ENCODE measurements around the gene TPGS1. TPM values are rescaled to one million over a fixed set of nuclear protein-coding genes. Genes with fewer than 3 reads are reported as not detected.

The TPGS1 gene
- total and polyA plus RNA-seq, 3 donors from 2014 or later, result 5.4 to 104 (median 98.5) TPM

DNA sequence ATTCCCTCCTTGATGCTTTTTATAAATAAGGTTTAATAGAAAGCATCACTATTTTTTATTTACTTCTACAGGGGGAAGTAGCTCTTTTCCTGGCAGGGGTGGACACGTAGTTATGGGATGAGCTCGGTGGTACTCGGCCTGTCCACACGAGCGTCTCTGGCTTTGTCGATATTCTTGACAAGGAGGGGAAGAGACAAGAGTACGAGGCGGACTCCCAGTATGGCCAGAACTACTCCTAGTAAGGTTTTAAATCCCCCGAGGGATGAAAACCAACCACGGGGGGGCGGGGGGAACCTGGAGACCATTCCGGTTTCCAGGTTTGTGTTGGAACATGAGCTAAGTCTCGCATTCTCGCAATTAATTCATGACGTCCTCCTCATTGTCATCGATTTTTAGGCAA, 59.5 kb downstream of the TPGS1 start:
- H3K4me3 ChIP-seq, result no peak overlapping the region
- no peaks in the 10 kb centered on the region for H3K9me3 ChIP-seq
- no peaks in the 10 kb centered on the region for H3K36me3 ChIP-seq (ENCODE audit: low read depth, missing control alignments)
- no peak for DNase-seq
- H3K27me3 ChIP-seq, result no peaks in the 10 kb centered on the region
- H3K27ac ChIP-seq, result no peak overlapping the region
- TF ChIP-seq POLR2A (IDR thresholded peaks at IDR 0.05), result no peak
- TF ChIP-seq CTCF (IDR thresholded peaks at IDR 0.05), result no peak
- intact Hi-C loops (cut with DNase I; ENCODE audit: low total_unique reads), result no loop called here
- H3K4me1 ChIP-seq, result peaks cover 7% of the 10 kb centered on the region
- 66 to 68% methylated on average over 16 of the region's 16 CpGs for WGBS, 2 donors

GRCh38 chr19:567296-567900, 60.1 kb downstream of the TPGS1 start:
- H3K27ac ChIP-seq, result no peak overlapping the region

More at GRCh38 chr19:567296-567900, 60.1 kb downstream of the TPGS1 start:
- no peak for DNase-seq
- 93 to 94% methylated on average over 22 of the region's 22 CpGs for WGBS, 2 donors
- Histone ChIP-seq H3K9me3 (no peaks in the 10 kb centered on the region), H3K27me3 (no peaks in the 10 kb centered on the region), H3K4me1 (peaks cover 7% of the 10 kb centered on the region), H3K36me3 (ENCODE audit: low read depth, missing control alignments) (no peaks in the 10 kb centered on the region), H3K4me3 (no peak overlapping the region)
- intact Hi-C loops (cut with DNase I; ENCODE audit: low total_unique reads), result no loop called here
- no peak for TF ChIP-seq POLR2A (IDR thresholded peaks at IDR 0.05)
- no peak for TF ChIP-seq CTCF (IDR thresholded peaks at IDR 0.05)

Other genes with a start within 250 kb of the TPGS1 start
- gene PLPP2, start 216.1 kb upstream of the TPGS1 start, total RNA-seq, result 10 to 100 TPM; 18.1 to 21.4 TPM
- 12.0 TPM for gene PLPP2, start 216.1 kb upstream of the TPGS1 start, polyA plus RNA-seq (ENCODE audit: insufficient read depth, low read depth, low replicate concordance)
- 10 to 100 TPM; 47.6 to 54.6 TPM for gene MIER2, start 162.7 kb upstream of the TPGS1 start, total RNA-seq
- 64.0 TPM for gene MIER2, start 162.7 kb upstream of the TPGS1 start, polyA plus RNA-seq (ENCODE audit: insufficient read depth, low read depth, low replicate concordance)
- gene C2CD4C, start 98.3 kb upstream of the TPGS1 start, total RNA-seq, result 1 to 10 TPM; 5.3 to 5.4 TPM
- gene C2CD4C, start 98.3 kb upstream of the TPGS1 start, polyA plus RNA-seq (ENCODE audit: insufficient read depth, low read depth, low replicate concordance), result 0.88 TPM
- 10 to 100 TPM; 57.8 to 67.3 TPM for gene SHC2, start 46.5 kb upstream of the TPGS1 start, total RNA-seq
- 26.7 TPM for gene SHC2, start 46.5 kb upstream of the TPGS1 start, polyA plus RNA-seq (ENCODE audit: insufficient read depth, low read depth, low replicate concordance)
- gene MADCAM1, start 11.0 kb upstream of the TPGS1 start, total RNA-seq, result 1 to 10 TPM; 2.2 to 2.3 TPM
- gene MADCAM1, start 11.0 kb upstream of the TPGS1 start, polyA plus RNA-seq (ENCODE audit: insufficient read depth, low read depth, low replicate concordance), result 1.6 TPM
- gene CDC34, start 24.3 kb downstream of the TPGS1 start, total RNA-seq, result 100 to 1,000 TPM; 205 to 249 TPM
- gene CDC34, start 24.3 kb downstream of the TPGS1 start, polyA plus RNA-seq (ENCODE audit: insufficient read depth, low read depth, low replicate concordance), result 149 TPM
- gene GZMM, start 36.6 kb downstream of the TPGS1 start, total RNA-seq, result 1 to 10 TPM in 1 of 2 donors, under 1 TPM in 1; 0.31 to 1.4 TPM
- 2.2 TPM for gene GZMM, start 36.6 kb downstream of the TPGS1 start, polyA plus RNA-seq (ENCODE audit: insufficient read depth, low read depth, low replicate concordance)
- 1,000 to 10,000 TPM; 1,391 to 1,458 TPM for gene BSG, start 65.1 kb downstream of the TPGS1 start, total RNA-seq
- 870 TPM for gene BSG, start 65.1 kb downstream of the TPGS1 start, polyA plus RNA-seq (ENCODE audit: insufficient read depth, low read depth, low replicate concordance)
- 10 to 100 TPM in 1 of 2 donors, 1 to 10 TPM in 1; 6.6 to 12.4 TPM for gene HCN2, start 82.4 kb downstream of the TPGS1 start, total RNA-seq
- gene HCN2, start 82.4 kb downstream of the TPGS1 start, polyA plus RNA-seq (ENCODE audit: insufficient read depth, low read depth, low replicate concordance), result 5.5 TPM
- 100 to 1,000 TPM; 116 to 137 TPM for gene POLRMT, start 126.0 kb downstream of the TPGS1 start, total RNA-seq
- gene POLRMT, start 126.0 kb downstream of the TPGS1 start, polyA plus RNA-seq (ENCODE audit: insufficient read depth, low read depth, low replicate concordance), result 178 TPM
- 1 to 10 TPM; 1.8 to 3.1 TPM for gene FGF22, start 132.4 kb downstream of the TPGS1 start, total RNA-seq
- 2.6 TPM for gene FGF22, start 132.4 kb downstream of the TPGS1 start, polyA plus RNA-seq (ENCODE audit: insufficient read depth, low read depth, low replicate concordance)
- 100 to 1,000 TPM; 148 to 158 TPM for gene RNF126, start 155.7 kb downstream of the TPGS1 start, total RNA-seq
- 107 TPM for gene RNF126, start 155.7 kb downstream of the TPGS1 start, polyA plus RNA-seq (ENCODE audit: insufficient read depth, low read depth, low replicate concordance)
- 100 to 1,000 TPM; 343 to 397 TPM for gene FSTL3, start 168.9 kb downstream of the TPGS1 start, total RNA-seq
- 98.6 TPM for gene FSTL3, start 168.9 kb downstream of the TPGS1 start, polyA plus RNA-seq (ENCODE audit: insufficient read depth, low read depth, low replicate concordance)
- not detected for gene PRSS57, start 188.0 kb downstream of the TPGS1 start, total RNA-seq
- gene PRSS57, start 188.0 kb downstream of the TPGS1 start, polyA plus RNA-seq (ENCODE audit: insufficient read depth, low read depth, low replicate concordance), result not detected
- 10 to 100 TPM; 35.5 to 47.8 TPM for gene PALM, start 201.4 kb downstream of the TPGS1 start, total RNA-seq
- gene PALM, start 201.4 kb downstream of the TPGS1 start, polyA plus RNA-seq (ENCODE audit: insufficient read depth, low read depth, low replicate concordance), result 46.4 TPM
- gene MISP, start 243.6 kb downstream of the TPGS1 start, total RNA-seq, result 1 to 10 TPM; 1.1 to 3.1 TPM
- gene MISP, start 243.6 kb downstream of the TPGS1 start, polyA plus RNA-seq (ENCODE audit: insufficient read depth, low read depth, low replicate concordance), result 1.1 TPM

Measured in testis (tissue), 3 donors.